H54 (cell line): Measurements from ENCODE around the gene RNF208.

Experiments
- DNase-seq: peaks from one replicate; pipeline ENCODE4 v3.0.0; 2011; ENCODE audit warnings: low spot score, mixed read lengths; ENCODE audit not compliant: insufficient read length
- FAIRE-seq: peaks from 3 replicates; lab custom pipeline; 2011; peaks lifted over from hg19 to GRCh38; lab: Jason Lieb, UNC
- POLR2A ChIP-seq: IDR thresholded peaks from 2 replicates; pipeline ENCODE4 v1.6.1; 2011; ENCODE audit warnings: low read depth, mild to moderate bottlenecking, low read length

The RNF208 gene

DNA sequence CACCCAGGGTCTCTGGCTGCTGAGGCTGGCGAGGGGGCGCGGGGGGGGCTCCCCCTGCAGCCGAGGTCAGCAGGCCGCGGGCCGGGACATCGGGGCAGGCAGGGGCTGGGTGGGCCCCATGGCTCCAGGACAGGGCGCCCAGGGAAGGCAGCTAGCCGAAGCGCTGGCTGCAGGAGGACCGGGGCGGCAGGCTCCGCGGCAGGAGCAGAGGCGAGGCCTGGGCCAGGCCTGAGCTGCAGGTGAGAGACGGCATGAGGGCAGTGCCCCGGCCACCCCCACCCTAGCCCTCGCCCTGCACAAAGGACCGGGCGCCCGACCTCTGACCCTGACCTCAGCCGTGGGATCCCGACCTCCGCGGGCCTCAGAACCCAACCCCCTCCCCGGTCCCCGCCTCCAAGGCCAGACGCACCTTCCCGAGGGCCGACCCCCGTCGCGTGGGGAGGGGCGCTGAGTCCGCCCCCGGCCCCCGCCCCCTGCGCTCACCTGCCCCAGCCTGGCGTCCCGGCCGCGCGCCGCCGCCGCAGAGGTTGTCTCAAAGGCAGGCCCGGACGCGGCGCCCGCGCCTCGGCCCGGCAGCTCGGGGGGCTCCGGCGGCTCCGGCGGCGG lies 431 bp downstream of the RNF208 start:
- no peak for DNase-seq
- TF ChIP-seq POLR2A: no peak
- no peak for FAIRE-seq

DNA sequence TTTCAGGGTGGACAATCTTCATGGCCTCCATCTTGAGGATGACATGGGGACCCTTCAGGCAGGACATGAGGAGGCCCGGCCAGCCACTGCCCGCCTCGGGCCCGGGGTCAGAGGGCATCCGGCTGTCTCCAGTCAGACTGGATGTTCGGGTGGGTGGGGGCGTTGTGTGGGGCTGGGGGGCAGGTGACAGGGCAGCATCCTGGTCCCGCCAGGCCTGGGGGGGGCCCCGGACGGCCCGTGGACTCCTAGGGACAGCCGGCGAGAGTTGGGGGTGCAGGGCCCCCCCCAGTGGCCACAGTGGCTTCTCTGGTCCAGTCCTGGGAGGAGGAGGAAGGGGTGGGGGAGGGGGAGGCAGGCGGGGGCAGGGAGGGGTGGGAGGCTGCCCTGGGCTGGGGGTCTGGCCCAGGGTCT lies 940 bp downstream of the RNF208 start:
- DNase-seq: no peak
- TF ChIP-seq POLR2A: no peak
- no peak for FAIRE-seq

DNA sequence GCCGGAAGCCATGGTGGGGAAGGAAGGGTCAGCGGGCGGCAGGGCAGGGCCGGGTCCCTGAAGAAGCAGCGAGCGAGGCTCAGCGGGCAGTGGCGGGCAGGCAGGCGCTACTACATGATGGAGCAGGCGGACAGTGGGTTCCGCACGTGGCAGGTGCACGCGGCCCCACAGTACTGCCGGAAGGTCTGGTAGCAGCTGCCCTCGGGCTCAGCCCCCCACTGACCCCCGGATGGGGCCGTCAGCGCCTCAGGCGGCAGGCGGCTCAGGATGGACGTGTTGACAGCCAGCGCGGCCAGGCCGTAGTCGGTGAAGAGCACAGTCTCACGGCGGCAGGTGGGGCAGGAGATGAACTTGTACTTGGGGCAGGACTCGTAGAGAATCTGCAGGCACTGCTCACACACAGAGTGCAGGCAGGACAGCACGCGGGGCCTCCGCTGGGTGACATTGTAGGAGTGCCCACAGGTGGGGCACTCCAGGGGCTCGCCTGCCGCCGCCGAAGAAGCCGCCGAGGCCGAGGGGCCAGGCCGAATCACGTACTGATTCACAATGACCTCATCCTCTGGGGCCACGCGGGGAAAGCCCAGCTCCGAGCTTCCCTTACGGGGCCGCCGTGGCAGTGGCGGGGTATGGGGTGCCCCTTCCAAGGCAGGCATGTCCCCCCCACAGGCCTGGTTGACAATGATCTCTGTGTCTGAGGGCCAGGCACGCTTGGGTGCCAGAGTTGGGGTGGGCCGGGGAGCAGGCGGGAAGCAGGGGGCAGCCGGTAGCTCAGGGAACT lies 1.5 kb downstream of the RNF208 start:
- TF ChIP-seq POLR2A: no peak
- FAIRE-seq (no peak), DNase-seq (no peak)

DNA sequence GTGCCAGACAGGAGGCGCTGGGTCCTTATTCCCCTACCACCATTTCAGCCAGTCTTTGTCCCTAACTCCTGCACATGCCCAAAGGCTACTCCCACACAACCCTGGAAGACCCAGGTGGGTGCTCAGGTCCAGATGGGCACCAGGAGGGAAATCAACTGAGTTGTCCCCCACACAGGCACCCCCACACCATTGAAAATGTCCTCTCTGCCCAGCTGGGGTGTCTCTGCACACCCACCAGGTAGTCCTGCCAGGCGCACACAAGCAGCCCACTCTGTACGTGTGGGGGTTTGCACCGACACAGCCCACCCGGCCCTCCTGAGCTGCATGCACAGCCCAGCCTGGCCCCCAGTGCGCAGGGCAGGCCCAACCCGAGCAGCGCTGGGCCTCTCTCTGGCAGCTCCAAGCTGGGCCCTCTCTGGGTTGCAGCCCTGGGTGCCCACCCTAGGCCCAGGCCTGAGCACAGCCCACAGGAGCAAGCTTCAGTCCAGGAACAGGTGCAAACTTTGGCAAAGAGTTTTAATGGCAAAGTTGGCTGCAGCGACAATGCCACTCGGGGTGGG lies 2.2 kb downstream of the RNF208 start:
- no peak for DNase-seq
- FAIRE-seq: no peak
- TF ChIP-seq POLR2A: no peak

DNA sequence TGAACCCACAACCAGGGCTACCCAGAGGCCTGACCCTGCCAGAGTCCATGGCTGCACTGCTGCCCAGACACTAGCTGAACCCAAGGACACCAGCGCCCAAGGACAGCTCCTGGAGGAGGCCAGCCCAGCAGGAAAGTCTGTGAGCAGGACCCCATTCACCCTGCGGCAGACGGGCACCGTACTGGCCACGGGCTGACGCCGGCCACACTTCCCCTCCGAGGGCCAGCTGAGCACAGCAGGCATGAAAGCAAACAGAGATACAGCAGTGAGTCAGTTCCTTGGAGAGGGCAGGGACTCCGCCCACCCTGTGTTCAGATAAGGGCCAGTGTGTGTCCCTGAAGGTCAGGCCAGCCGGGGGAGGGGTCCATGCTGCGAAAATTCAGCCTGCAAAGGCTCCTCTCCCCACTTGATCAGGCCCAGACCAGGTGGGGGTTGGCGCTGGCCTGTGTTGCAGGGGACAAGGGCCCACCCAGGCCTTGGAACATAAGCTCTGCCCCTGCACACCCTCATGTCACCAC lies 3.2 kb downstream of the RNF208 start:
- no peak for TF ChIP-seq POLR2A
- DNase-seq (peak; percentile 99), FAIRE-seq (peak; percentile 97)

DNA sequence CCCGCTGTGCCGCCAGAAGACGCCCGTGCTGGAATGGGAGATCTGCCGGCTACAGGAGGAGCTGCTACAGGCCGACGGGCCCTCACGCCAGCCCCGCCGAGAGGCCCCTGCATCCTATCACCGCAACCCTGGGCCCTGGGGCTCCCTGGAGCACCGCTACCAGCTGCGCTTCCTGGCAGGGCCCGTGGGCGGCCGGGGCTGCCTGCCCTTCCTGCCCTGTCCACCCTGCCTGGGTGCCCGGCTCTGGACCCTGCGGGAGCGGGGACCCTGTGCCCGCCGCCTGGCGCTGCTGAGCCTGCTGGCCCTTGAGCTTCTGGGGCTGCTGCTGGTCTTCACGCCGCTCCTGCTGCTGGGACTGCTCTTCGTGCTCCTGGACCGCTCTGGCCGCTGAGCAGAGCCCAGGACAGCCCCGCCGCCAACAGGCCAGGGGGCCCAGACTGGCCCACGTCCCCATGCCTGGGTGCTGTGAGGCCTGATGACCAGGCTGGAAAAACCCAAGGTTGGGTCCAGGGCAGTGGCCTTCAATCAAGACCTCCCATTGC lies 3.8 kb downstream of the RNF208 start:
- no peak for FAIRE-seq
- TF ChIP-seq POLR2A: no peak
- no peak for DNase-seq

DNA sequence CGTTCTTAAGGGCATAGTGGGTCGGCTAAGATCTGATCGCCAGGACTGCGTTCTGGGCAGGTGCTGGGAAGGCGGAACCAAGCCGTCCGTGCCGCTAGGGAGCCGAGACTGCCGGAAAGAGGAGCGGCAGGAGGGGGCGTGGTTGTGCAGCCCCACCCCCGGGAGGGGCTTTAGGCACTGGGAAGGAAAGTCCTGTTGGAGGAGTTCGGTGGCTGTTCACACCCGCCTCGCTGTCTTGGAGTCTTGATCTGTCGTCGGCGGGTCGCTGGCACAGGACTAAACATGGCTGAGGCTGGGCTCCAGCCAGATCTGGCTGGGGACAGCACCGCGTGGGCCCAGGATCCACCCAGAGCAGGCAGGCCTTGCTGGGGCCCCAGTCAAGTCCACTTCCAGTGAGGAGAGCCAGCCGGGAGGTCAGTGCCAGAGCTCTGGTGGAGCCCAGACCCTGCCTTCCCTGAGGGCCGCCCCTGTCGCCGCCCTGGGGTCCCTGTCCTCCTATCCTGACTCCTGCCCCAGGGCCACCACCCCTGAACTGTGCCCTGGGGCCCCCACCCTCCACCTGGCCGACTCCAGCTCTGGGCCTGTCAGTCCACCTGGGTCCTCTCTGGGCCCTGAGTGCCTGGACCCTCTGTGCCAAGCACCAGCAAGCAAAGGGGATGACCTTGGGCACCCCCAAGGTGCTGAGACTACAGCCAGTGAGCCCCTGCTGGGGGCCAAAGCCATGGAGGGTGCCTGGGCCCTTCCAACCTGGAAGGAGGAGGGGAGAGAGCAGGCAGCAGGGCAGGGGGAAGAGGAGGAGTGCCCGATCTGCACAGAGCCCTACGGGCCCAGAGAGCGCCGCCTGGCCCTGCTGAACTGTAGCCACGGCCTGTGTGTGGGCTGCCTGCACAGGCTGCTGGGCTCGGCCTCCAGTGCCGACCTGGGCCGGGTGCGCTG lies 4.5 kb downstream of the RNF208 start:
- DNase-seq: no peak

DNA sequence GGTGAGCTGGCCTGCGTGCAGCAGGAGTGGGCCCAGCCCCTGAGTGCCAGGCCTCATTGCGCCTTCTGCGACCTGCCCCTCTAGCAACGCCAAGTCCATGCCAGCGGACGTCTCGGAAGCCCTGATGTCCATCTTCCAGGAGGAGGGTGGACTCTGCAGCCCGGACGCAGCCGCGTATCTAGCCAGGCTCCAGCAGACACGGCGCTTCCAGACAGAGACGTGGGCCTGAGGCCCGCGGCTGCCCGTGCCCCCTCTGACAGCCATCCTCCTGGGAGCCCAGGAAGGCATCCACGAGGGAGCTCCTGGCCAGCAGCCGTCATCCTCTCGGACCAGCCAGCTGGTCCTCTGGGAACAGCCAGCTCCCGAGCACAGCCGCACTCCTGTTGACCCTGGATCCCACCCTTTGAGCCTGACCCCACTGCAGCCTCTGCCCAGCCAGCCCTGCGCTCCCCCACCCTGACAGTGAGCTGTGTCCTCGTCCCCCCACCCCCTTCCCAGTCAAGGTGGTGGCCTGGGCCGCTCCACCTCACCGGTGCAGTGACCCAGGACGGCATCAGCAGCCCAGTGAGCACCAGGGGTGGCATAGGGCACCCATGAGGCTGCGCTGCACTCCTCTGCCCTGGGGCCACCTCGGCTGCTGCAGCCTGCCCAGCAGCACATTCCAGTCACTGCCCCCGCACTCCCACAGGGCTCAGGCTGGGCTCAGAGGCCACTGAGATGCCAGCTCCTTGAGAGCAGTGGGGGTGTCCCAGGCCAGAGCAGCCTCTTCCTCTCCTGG lies 5.7 kb downstream of the RNF208 start:
- DNase-seq (no peak), FAIRE-seq (no peak)
- TF ChIP-seq POLR2A: no peak

More for the DNA sequence above, 4.5 kb downstream of the RNF208 start:
- no peak for TF ChIP-seq POLR2A
- FAIRE-seq: no peak

DNA sequence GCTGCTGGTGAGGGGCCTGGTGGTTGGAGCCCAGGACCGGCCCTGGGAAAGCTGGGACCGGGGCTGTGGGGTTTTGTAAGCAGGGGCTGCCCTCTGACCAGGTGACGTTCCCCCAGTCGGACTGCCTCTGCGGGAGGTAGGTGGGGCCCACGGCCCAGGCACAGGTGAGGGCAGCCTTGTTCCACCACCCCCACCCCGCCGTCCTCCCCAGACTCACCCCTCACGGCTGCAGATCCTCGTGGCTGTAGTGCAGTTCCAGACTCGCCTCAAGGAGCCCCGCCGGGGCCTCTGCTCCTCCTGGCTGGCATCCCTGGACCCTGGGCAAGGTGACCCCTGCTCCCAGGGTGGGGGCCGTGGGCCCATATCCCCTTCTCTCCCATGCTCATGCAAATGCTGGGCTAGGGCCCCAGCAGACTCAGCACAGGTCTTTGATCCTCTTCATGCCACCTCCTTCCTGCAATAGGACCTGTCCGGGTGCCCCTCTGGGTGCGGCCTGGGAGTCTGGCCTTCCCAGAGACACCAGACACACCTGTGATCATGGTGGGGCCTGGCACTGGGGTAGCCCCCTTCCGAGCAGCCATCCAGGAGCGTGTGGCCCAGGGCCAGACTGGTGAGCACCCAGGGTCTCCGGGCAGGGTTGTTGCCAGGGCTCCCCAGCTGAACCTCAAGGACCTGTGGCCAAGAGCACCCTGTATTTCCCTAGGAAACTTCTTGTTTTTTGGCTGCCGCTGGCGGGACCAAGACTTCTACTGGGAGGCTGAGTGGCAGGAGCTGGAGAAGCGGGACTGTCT lies 6.6 kb downstream of the RNF208 start:
- FAIRE-seq: no peak

DNA sequence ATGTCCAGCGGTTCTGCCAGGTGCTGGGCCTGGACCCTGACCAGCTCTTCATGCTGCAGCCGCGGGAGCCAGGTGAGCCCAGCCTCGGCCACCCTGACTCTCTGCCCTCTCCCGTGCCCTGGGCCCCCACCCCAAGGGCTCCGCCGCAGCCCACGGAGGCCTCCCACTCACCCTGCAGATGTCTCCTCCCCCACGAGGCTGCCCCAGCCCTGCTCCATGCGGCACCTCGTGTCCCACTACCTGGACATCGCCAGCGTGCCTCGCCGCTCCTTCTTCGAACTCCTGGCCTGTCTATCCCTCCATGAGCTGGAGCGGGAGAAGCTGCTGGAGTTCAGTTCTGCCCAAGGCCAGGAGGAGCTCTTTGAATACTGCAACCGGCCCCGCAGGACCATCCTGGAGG lies 7.4 kb downstream of the RNF208 start:
- no peak for TF ChIP-seq POLR2A
- DNase-seq (no peak), FAIRE-seq (no peak)

More for the DNA sequence above, 6.6 kb downstream of the RNF208 start:
- TF ChIP-seq POLR2A: no peak
- no peak for DNase-seq

DNA sequence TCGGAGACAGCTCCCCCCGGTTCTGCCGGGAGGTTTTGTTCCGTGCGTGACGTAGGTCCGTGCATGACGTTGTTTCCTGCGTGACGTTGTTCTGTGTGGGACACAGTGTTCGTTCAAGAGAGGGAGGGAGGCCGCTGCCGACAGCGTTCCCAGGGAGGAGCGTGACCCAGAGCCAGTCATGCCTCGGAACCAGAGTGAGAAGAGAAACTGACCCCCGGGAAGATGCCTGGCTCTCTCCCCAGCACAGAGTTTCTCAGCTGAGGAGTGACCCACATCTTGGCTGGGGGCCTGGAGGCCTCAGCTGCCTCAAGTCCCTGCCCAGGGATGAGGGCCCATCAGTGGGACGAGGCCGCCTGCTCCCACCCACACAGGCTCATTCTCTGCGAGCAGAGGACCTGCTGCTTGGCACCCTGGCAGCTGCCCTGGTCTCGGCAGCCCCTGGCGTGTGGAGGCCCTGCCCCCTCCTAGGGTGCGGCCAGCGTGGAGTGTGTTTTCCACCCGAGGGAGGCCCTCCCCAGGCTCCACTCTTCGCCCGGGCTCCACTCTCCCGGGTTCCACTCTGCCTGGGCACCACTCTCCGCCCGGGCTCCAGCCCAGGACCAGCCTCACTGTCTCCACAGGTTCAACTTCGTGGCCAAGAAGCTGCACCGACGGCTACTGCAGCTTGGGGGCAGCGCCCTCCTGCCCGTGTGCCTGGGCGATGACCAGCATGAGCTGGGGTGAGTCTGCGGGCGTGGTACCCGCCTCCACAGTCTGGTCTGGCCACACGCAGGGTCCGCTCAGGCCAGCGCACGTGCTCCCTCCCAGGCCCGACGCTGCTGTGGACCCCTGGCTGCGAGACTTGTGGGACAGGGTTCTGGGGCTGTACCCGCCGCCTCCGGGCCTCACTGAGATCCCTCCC lies 8.6 kb downstream of the RNF208 start:
- TF ChIP-seq POLR2A: no peak
- DNase-seq: no peak
- no peak for FAIRE-seq

DNA sequence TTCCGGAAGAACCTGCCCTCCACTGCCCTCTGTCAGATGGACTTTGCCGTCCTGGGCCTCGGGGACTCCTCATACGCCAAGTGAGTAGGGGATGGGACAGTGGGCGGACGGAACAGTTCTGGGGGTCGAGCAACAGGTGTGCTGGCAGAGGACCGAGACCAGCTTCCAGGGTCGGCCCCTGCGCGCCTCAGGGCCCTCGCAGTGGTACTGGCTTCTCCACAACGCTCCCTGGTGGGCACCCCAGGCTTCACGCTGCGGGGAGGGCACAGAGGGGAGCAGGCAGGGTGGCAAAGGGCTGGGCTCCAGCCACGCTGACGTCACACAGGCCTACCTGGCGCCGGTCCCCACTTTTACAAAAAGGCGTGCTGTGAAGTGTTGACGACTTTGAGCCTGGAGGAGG lies 9.5 kb downstream of the RNF208 start:
- FAIRE-seq (no peak), DNase-seq (no peak)
- TF ChIP-seq POLR2A: no peak
